CD14-positive monocyte (primary cell): Measurements from ENCODE around the gene RHOD. TPM values are rescaled to one million over a fixed set of nuclear protein-coding genes. Genes with fewer than 3 reads are reported as not detected.

Source experiments
- DNase-seq, 3 donors: peaks; one replicate each; pipeline ENCODE4 v3.0.0-alpha.2; 2011 to 2022
- H2AFZ ChIP-seq: 2 replicates; pipeline ENCODE4 v1.6.0; 2012; ENCODE audit warnings: mild to moderate bottlenecking, low read depth, low read length, inconsistent platforms; ENCODE audit not compliant: insufficient read depth, poor library complexity, severe bottlenecking
- H3K27ac ChIP-seq, 2 donors: 1 replicate in 1 of 2; 2 replicates in 1 of 2; pipeline ENCODE4 v1.5.1; 2012 to 2013; ENCODE audit warnings: low read length in 2 of 2, control low read depth in 1 of 2, inconsistent platforms in 1 of 2, low read depth in 1 of 2, mild to moderate bottlenecking in 1 of 2
- H3K27me3 ChIP-seq, 2 donors: one replicate each; pipeline versions ENCODE4 v1.6.0 to v1.6.1; 2011 to 2013; ENCODE audit warnings: low read length in 2 of 2; ENCODE audit not compliant: control insufficient read depth in 2 of 2, insufficient read depth in 2 of 2
- H3K36me3 ChIP-seq, 2 donors: replicated peaks in 1 of 2; 1 replicate in 1 of 2; 2 replicates in 1 of 2; pipeline versions ENCODE4 v1.5.1 to v1.6.1; 2012 to 2013; ENCODE audit warnings: low read length in 2 of 2, control low read depth in 1 of 2, inconsistent platforms in 1 of 2, mild to moderate bottlenecking in 1 of 2; ENCODE audit not compliant: insufficient read depth in 2 of 2, control insufficient read depth in 1 of 2
- H3K4me1 ChIP-seq, 2 donors: 1 replicate in 1 of 2; 2 replicates in 1 of 2; pipeline versions ENCODE4 v1.5.1 to v1.6.1; 2012 to 2013; ENCODE audit warnings: low read length in 2 of 2, control low read depth in 1 of 2, inconsistent platforms in 1 of 2, mild to moderate bottlenecking in 1 of 2, moderate library complexity in 1 of 2; ENCODE audit not compliant: insufficient read depth in 2 of 2, control insufficient read depth in 1 of 2
- H3K4me2 ChIP-seq: replicated peaks from 2 replicates; pipeline ENCODE3; 2012; ENCODE audit warnings: low read length, moderate library complexity, mild to moderate bottlenecking; ENCODE audit not compliant: poor library complexity, severe bottlenecking; ENCODE audit errors: extremely low read depth
- H3K4me3 ChIP-seq, 3 experiments: fragments of 200-600 bp in 1 of 3; sonication (generic) in 1 of 3; replicated peaks in 1 of 3; 1 replicate in 2 of 3; 2 replicates in 1 of 3; pipeline ENCODE4 v1.5.1; 2011 to 2013; ENCODE audit warnings: low read length in 3 of 3, mild to moderate bottlenecking in 3 of 3, control low read depth in 2 of 3, low read depth in 2 of 3, inconsistent platforms in 1 of 3, moderate library complexity in 1 of 3
- H3K79me2 ChIP-seq: 2 replicates; pipeline ENCODE4 v1.6.0; 2012; ENCODE audit warnings: mild to moderate bottlenecking, control low read depth, inconsistent platforms, low read length, moderate library complexity; ENCODE audit not compliant: insufficient read depth
- H3K9ac ChIP-seq: 2 replicates; pipeline ENCODE4 v1.6.0; 2017; ENCODE audit warnings: low read length, mild to moderate bottlenecking; ENCODE audit not compliant: insufficient read depth, poor library complexity, severe bottlenecking
- H3K9me3 ChIP-seq, 2 donors: replicated peaks in 1 of 2; 1 replicate in 1 of 2; 2 replicates in 1 of 2; pipeline versions ENCODE4 v1.5.1 to v1.6.1; 2012 to 2013; ENCODE audit warnings: low read length in 2 of 2, control low read depth in 1 of 2; ENCODE audit not compliant: control insufficient read depth in 1 of 2, insufficient read depth in 1 of 2
- H4K20me1 ChIP-seq: 2 replicates; pipeline ENCODE4 v1.6.0; 2012; ENCODE audit warnings: mild to moderate bottlenecking, low read length, control low read depth, moderate library complexity; ENCODE audit not compliant: insufficient read depth
- H3K27ac Mint-ChIP-seq, 7 donors: one replicate each; pipeline ENCODE4 v1.8.0; 2020; ENCODE audit warnings: mild to moderate bottlenecking in 7 of 7, mixed read lengths in 7 of 7, moderate library complexity in 6 of 7, inconsistent platforms in 2 of 7
- H3K27me3 Mint-ChIP-seq, 3 donors: one replicate each; pipeline ENCODE4 v1.8.0; 2021 to 2022; ENCODE audit warnings: low read depth in 3 of 3, mild to moderate bottlenecking in 3 of 3, mixed read lengths in 3 of 3, moderate library complexity in 3 of 3, inconsistent platforms in 1 of 3
- H3K36me3 Mint-ChIP-seq, 2 donors: one replicate each; pipeline ENCODE4 v1.8.0; 2020; ENCODE audit warnings: mixed read lengths in 2 of 2, inconsistent platforms in 1 of 2, mild to moderate bottlenecking in 1 of 2
- H3K4me1 Mint-ChIP-seq: one replicate; pipeline ENCODE4 v1.8.0; 2020; ENCODE audit warnings: mild to moderate bottlenecking, mixed read lengths
- H3K4me3 Mint-ChIP-seq, 2 donors: one replicate each; pipeline ENCODE4 v1.8.0; 2020; ENCODE audit warnings: mild to moderate bottlenecking in 2 of 2, mixed read lengths in 2 of 2, moderate library complexity in 1 of 2
- H3K9me3 Mint-ChIP-seq, 7 donors: one replicate each; pipeline ENCODE4 v1.8.0; 2020 to 2022; ENCODE audit warnings: mixed read lengths in 7 of 7, mild to moderate bottlenecking in 6 of 7, moderate library complexity in 6 of 7, inconsistent platforms in 2 of 7
- WGBS: methylation state at CpG from one replicate; pipeline ENCODE4 v1.1.5; 2013; ENCODE audit warnings: missing lambda C conversion rate; ENCODE audit not compliant: insufficient coverage; 5-methylcytosine and 5-hydroxymethylcytosine counted together
- intact Hi-C, 2 donors: fragments of 100-400 bp; cut with micrococcal nuclease; formaldehyde crosslinking; loops; one replicate each; pipeline versions ENCODE4 v1.15.0 to v1.15.1; 2023
- polyA plus RNA-seq, 3 donors: library from polyadenylated mRNA; depleted of rRNA in 1 of 3; unstranded in 2 of 3; stranded (reverse) in 1 of 3; fragments of 300-500 nt in 2 of 3; fragments of >200 nt in 1 of 3; fragmentation: Illumina TruSeq in 2 of 3; gene quantifications; 1 replicate in 2 of 3; 2 replicates in 1 of 3; pipeline ENCODE4 v1.2.3, GENCODE V29; 2012 to 2021
- TF ChIP-seq, protein P1 (sequence below): fragments of 200-600 bp; IDR thresholded peaks from one replicate; pipeline ENCODE4 v1.8.0; 2022; ENCODE audit warnings: antibody characterized with exemption, mild to moderate bottlenecking

RHOD gene
- polyA plus RNA-seq, 3 donors: not detected

GRCh38 chr11:67118801-67119584, 62.3 kb downstream of the RHOD start, which contains the start of gene KDM2A:
Gene KDM2A (plus strand): TSS chr11:67119263. CDS start chr11:67121317, 2,054 bp downstream.
- peaks cover 38% of the 10 kb centered on the region for H4K20me1 ChIP-seq
- no peaks in the 10 kb centered on the region for H3K9me3 ChIP-seq
- H3K4me3 ChIP-seq: peak within 1 kb of the TSS; percentile 94 to 100 (median 99)
- H3K4me1 ChIP-seq: peaks cover 57 to 68% of the 10 kb centered on the region in 2 donors
- peaks cover 9 to 11% of the 10 kb centered on the region in 2 donors for H3K36me3 ChIP-seq
- peak within 1 kb of the TSS; percentile 86 for H2AFZ ChIP-seq
- H3K27me3 ChIP-seq: no peaks in the 10 kb centered on the region
- Mint-ChIP-seq H3K4me1 (peaks cover 53% of the 10 kb centered on the region), H3K27ac (peak within 1 kb of the TSS; percentile 95 to 97 (median 97)), H3K27me3 (peaks cover 0 to 2% (median 0%) of the 10 kb centered on the region in 3 donors), H3K9me3 (no peaks in the 10 kb centered on the region), H3K36me3 (peaks cover 6 to 18% of the 10 kb centered on the region in 2 donors), H3K4me3 (peak within 1 kb of the TSS; percentile 97)
- intact Hi-C loops: no loop called here
- under 1% methylated on average over 66 of the region's 97 CpGs for WGBS
- H3K9ac ChIP-seq: peak within 1 kb of the TSS; percentile 86
- TF ChIP-seq, protein P1, sequence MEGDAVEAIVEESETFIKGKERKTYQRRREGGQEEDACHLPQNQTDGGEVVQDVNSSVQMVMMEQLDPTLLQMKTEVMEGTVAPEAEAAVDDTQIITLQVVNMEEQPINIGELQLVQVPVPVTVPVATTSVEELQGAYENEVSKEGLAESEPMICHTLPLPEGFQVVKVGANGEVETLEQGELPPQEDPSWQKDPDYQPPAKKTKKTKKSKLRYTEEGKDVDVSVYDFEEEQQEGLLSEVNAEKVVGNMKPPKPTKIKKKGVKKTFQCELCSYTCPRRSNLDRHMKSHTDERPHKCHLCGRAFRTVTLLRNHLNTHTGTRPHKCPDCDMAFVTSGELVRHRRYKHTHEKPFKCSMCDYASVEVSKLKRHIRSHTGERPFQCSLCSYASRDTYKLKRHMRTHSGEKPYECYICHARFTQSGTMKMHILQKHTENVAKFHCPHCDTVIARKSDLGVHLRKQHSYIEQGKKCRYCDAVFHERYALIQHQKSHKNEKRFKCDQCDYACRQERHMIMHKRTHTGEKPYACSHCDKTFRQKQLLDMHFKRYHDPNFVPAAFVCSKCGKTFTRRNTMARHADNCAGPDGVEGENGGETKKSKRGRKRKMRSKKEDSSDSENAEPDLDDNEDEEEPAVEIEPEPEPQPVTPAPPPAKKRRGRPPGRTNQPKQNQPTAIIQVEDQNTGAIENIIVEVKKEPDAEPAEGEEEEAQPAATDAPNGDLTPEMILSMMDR: peak; percentile 25
- H3K4me2 ChIP-seq: peak within 1 kb of the TSS; percentile 97
- peak within 1 kb of the TSS; percentile 91 to 94 for H3K27ac ChIP-seq
- DNase-seq: peak; percentile 98 to 100 (median 99)
- peaks cover 55% of the 10 kb centered on the region for H3K79me2 ChIP-seq

DNA sequence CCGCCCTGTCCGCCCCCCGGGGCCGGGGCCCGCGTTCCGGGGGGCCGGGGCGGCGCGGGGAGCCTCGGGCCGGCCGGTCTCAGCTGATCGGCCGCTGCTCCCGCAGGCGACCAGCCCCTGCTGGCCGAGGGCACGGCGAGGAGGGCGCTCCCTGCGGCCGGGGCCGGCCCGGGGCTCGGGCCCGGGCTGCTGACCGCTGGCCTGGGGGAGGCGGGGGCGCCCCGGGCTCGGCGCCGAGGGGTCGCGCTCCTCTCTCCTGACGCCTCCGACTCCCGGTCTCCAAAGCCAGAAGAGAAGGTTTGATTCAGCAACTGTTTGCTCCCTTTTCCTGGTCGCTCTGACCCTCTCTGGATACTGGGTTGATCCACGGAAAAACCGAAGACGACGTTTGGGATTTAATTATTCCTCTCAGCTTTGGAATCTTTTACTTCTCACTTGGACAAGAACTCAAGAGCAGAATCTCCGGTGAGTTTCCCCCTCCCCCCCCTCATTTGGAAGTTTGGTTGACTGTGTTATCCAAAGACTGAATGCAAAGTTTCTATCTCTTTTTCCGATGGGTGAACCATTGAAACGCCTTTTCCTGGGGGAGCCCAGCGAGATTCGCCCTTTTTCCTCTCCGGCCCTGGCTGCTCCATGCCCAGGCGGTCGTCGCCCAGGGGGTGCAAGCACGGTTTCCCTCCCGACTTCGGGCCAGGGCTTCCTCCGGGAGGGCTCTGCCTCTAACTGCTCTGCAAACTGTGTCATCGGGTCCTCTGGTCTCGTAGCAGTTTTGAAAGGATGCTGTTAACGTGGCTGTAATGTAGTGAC, 63.1 kb downstream of the RHOD start:
- H3K27ac ChIP-seq: peak overlapping the region; percentile 91 to 94
- Mint-ChIP-seq H3K4me1 (peaks cover 53% of the 10 kb centered on the region), H3K36me3 (peaks cover 6 to 23% of the 10 kb centered on the region in 2 donors), H3K27ac (peak overlapping the region; percentile 95 to 97 (median 97)), H3K9me3 (no peaks in the 10 kb centered on the region), H3K27me3 (peaks cover 0 to 2% (median 0%) of the 10 kb centered on the region in 3 donors), H3K4me3 (peak overlapping the region; percentile 97)
- under 1% methylated on average over 56 of the region's 61 CpGs for WGBS
- H2AFZ ChIP-seq: peak overlapping the region; percentile 50
- TF ChIP-seq, protein P1: no peak
- DNase-seq: peak in 1 of 3 donors; percentile 35
- H3K9me3 ChIP-seq: no peaks in the 10 kb centered on the region
- peaks cover 46% of the 10 kb centered on the region for H4K20me1 ChIP-seq
- peak overlapping the region; percentile 86 for H3K9ac ChIP-seq
- no peaks in the 10 kb centered on the region for H3K27me3 ChIP-seq
- H3K36me3 ChIP-seq: peaks cover 10 to 11% of the 10 kb centered on the region in 2 donors
- intact Hi-C loops: no loop called here
- H3K79me2 ChIP-seq: peaks cover 63% of the 10 kb centered on the region
- peak overlapping the region; percentile 94 to 100 (median 99) for H3K4me3 ChIP-seq
- peaks cover 54 to 61% of the 10 kb centered on the region in 2 donors for H3K4me1 ChIP-seq
- peak overlapping the region; percentile 97 for H3K4me2 ChIP-seq
